Bronchial epithelial cell (primary cell): Measurements from ENCODE around the gene NEDD4L. TPM values are rescaled to one million over a fixed set of nuclear protein-coding genes. Genes with fewer than 3 reads are reported as not detected.

Experiments
- DNase-seq: peaks from one replicate; pipeline ENCODE4 v3.0.0-alpha.2; 2010; ENCODE audit warnings: low read depth
- FAIRE-seq: peaks from 2 replicates; lab custom pipeline; 2011; peaks lifted over from hg19 to GRCh38; lab: Jason Lieb, UNC
- H3K27me3 ChIP-seq: 2 replicates; pipeline ENCODE4 v1.5.1; 2011; ENCODE audit warnings: low read length; ENCODE audit not compliant: control insufficient read depth, insufficient read depth
- H3K36me3 ChIP-seq: 2 replicates; pipeline ENCODE4 v1.5.1; 2011; ENCODE audit warnings: low read length; ENCODE audit not compliant: control insufficient read depth, insufficient read depth
- H3K4me3 ChIP-seq: 2 replicates; pipeline ENCODE4 v1.5.1; 2011; ENCODE audit warnings: mild to moderate bottlenecking, low read depth, low read length, control low read depth
- total RNA-seq: library from RNA; depleted of rRNA; stranded (reverse); fragments of >200 nt; gene quantifications from 2 replicates; pipeline ENCODE4 v1.2.1, GENCODE V29; 2014
- TF ChIP-seq, protein P1 (sequence below): IDR thresholded peaks from 2 replicates; pipeline ENCODE4 v1.5.1; 2011; ENCODE audit warnings: mild to moderate bottlenecking, moderate library complexity, low read length, control low read depth, inconsistent platforms; ENCODE audit not compliant: insufficient read depth, severe bottlenecking

Gene NEDD4L
- total RNA-seq, 1 donor from 2014 or later: 11.3 TPM

DNA sequence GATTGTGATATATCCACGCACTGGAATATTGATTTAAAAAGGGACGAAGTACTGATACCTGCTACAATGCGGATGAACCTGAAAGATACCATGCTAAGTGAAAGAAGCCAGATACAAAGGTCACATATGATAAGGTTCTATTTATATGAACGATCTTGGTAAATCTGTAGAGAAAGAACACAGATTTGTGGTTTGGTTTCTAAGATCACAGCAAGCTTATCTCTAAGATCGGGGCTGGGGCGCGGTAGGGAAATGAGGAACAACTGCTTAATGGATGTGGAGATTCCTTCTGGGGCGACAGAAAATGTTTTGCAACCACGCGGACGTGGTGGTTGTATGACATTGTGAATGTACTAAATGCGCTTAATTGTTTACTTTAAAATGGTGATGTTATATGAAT lies 60.1 kb downstream of the NEDD4L start:
- no peak overlapping the region for H3K4me3 ChIP-seq

DNA sequence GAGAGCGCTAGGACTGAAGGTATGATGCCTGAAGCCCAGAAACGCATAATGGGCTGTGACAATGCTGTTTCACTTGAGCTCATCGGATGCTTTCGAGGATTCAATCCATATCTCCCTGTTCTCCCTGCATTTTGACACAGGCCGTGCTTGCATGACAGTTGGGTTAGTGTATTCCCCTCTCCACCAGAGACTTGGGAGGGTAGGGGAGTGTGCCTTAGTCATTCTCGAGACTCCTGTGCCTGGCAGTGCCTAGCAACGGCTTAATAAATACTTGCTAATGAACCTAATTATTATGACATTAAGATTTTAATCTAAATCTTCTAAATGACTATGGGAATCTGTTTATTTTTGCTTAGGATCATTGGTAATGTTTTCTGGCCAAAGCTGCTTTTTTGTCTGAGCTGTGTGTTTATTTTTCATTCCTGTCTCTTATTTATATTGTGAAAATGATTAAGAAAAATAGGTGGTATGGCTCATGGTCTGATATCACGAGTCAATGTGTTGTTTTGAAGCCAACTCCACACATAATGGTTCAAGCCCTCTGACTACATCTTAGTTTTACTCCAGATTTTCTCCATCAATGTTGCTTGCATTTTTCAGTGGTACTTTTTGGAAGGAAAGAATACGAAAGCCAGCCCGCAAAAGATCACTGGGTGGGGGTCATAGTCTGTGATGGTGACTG lies 61.3 kb downstream of the NEDD4L start:
- Histone ChIP-seq H3K27me3 (no peaks in the 10 kb centered on the region), H3K4me3 (no peak overlapping the region), H3K36me3 (no peaks in the 10 kb centered on the region)
- TF ChIP-seq, protein P1, sequence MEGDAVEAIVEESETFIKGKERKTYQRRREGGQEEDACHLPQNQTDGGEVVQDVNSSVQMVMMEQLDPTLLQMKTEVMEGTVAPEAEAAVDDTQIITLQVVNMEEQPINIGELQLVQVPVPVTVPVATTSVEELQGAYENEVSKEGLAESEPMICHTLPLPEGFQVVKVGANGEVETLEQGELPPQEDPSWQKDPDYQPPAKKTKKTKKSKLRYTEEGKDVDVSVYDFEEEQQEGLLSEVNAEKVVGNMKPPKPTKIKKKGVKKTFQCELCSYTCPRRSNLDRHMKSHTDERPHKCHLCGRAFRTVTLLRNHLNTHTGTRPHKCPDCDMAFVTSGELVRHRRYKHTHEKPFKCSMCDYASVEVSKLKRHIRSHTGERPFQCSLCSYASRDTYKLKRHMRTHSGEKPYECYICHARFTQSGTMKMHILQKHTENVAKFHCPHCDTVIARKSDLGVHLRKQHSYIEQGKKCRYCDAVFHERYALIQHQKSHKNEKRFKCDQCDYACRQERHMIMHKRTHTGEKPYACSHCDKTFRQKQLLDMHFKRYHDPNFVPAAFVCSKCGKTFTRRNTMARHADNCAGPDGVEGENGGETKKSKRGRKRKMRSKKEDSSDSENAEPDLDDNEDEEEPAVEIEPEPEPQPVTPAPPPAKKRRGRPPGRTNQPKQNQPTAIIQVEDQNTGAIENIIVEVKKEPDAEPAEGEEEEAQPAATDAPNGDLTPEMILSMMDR: no peak
- FAIRE-seq: no peak
- no peak for DNase-seq

More for the DNA sequence above, 60.1 kb downstream of the NEDD4L start:
- Histone ChIP-seq H3K27me3 (no peaks in the 10 kb centered on the region), H3K36me3 (no peaks in the 10 kb centered on the region)
- TF ChIP-seq, protein P1: no peak
- DNase-seq: no peak
- FAIRE-seq: no peak

DNA sequence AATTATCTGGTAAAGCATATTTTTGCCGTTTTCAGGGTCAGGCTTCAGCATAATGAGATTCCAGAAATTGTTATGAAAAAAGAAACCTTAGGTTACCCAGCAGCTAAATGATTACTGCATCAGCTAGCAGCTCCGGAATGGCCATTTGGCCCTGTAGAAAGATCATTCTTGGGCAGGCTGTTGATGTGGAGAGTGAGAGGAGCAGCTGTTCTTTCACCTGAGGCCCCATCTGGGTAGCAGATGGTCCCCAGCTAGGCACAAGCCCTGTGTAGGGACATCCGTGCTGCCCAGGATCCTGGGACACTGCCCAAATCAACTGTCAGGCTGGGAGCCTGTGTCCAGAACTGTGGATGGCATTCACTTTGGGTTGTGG lies 61.8 kb downstream of the NEDD4L start:
- Histone ChIP-seq H3K36me3 (no peaks in the 10 kb centered on the region), H3K27me3 (no peaks in the 10 kb centered on the region), H3K4me3 (no peak overlapping the region)
- FAIRE-seq (no peak), DNase-seq (no peak)
- TF ChIP-seq, protein P1: no peak

DNA sequence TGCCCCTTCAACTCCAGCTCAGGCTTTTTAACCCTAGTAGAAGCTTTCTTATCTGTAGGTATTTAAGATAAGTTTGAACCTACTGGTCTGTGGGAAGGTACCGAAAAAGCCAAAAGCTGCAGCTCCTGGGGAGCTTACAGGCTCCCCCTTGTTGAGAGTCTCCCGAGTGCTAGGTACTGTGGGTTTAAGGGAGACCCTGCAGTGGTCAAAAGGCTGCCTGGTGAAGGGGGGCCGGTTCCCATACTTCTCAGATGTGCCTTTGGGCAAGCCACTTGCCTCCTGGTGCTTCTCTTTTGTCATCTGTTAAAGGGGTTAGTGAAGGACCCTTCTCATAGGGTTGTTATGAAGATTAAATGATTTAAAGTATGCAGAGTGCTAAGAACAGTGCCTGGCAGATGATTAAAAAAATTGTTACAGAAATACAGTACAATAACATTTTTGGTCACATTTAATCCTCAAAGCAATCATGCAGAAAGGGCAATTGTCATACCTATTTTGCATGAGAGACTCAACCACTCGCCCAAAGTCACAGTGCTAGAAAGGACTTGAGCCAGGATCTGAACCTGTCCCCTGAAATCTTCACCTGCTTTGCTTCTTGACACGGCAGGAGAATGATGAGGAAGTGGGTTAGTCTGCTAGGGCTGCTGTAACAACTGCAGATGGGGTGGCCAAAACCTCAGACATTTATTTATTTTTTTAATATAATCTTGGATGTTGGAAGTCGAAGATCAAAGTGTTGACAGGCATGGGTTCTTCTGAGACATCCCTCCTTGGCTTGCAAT lies 62.5 kb downstream of the NEDD4L start:
- H3K27me3 ChIP-seq: no peaks in the 10 kb centered on the region
- no peak overlapping the region for H3K4me3 ChIP-seq
- H3K36me3 ChIP-seq: no peaks in the 10 kb centered on the region
- DNase-seq (no peak), FAIRE-seq (no peak)
- TF ChIP-seq, protein P1: no peak

DNA sequence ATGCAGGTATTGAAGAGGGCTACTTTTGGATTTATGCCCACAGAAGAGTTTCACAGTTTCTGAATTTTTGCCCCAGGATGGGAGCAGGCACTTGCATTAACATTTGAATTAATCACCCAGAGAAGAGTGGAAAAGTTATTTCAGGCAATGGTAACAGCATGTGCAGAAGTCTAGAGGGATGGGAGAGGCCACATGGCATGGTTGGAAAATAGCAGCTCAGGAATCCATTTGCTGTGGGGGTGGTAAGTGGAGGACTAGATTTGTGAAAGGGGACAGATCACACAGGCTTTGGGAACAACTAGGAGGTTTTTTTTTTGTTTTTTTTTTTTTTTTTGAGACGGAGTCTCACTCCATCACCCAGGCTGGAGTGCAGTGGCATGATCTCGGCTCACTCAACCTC lies 65.2 kb downstream of the NEDD4L start:
- FAIRE-seq (no peak), DNase-seq (no peak)
- TF ChIP-seq, protein P1: no peak
- peaks cover 1% of the 10 kb centered on the region for H3K36me3 ChIP-seq
- no peaks in the 10 kb centered on the region for H3K27me3 ChIP-seq
- H3K4me3 ChIP-seq: no peak overlapping the region
